Renal pelvis (tissue), 4 donors: ENCODE results near the gene FKBP1A. TPM values are rescaled to one million over a fixed set of nuclear protein-coding genes. Genes with fewer than 3 reads are reported as not detected.
A peak's percentile ranks its signal among the peaks of the same experiment; 100 is the strongest.

ENCODE experiments used
- DNase-seq: peaks from one replicate; pipeline ENCODE4 v3.0.0-alpha.2; 2013
- polyA plus RNA-seq, 3 donors: library from polyadenylated mRNA; unstranded; fragments of 120-200 nt; gene quantifications; one replicate each; pipeline ENCODE4 v1.2.1, GENCODE V29; 2013; ENCODE audit not compliant: insufficient read length in 3 of 3

Gene FKBP1A
- polyA plus RNA-seq, 3 donors, result 340 to 380 (median 358) TPM

DNA sequence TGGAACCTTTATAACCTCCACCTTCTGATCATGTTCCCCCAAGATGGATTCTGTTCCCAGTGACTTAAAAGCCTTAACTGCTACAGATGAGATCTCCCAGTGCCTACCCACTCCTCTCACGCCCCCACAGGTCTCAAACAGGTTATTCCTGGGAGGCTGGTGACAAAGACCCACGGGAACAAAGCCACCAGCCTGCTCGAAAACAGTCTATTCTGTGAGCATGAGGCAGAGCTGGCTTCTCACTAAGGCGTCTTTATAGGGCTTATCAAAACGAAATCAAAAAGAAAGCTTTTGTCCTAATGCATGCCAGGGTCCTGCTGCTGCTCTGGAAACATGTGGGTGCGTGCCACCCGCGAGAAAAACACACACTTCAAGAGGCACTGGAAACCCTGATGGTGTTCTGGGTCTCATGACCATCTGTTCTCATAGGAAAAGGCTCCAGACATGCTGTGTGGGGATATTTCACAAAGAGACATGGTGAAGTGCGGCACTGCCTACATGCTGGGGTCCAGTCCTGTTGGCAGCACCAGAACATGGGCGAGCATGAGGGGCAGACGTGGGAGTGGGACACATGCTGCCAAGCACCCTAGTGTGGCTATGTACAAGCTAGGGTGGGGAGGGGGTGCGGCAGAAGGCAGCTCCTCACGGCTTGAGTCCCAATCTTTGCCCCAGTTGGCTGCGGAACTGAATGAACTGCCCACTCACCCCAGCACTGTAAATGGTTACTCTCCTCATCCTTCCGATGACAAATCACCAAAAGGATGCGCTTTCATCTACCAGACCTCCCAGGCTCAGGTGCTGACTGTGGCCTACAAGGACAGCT, 2.1 kb downstream of the FKBP1A start:
- DNase-seq, result no peak

DNA sequence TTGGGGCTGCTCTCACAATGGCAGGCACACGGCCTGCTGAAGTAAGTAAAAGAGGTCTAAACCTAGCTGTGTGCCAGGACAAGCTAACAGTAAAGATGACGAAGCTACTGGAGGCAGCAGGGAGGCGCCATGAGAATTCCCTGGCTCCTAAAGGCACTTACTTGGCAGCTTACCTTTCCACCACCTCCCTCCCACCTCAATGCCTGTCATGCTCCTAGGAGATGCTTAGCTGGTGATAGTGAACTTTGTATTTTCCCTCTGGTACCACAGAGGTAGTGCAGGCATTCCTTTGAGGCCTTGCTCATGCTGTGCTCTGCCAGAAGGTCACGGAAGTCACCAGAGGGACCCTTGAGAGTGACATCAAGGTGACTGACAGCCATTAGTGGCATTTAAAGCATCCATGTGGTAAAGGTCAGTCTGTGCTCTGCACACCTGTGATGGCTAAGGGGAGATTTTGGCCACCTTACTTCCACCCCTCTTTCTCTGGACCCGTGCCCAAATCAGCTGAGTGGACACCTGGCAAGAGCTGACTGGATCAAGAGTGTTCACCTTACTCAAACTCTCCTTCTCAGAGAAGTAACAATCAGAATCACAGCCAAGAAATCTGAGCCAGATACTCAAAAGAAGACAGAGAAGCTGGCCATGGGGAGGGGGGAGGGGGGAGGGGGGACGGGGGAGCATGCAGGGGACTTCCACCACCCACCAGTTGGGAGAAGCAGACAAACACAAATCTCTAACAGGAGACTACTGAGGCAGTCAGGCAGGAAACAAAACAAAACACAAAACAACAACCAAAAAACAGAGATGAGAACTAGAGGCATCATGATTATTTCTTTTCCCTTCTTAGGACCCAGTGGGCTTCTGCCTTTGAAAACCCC, 2.9 kb downstream of the FKBP1A start:
- no peak for DNase-seq

DNA sequence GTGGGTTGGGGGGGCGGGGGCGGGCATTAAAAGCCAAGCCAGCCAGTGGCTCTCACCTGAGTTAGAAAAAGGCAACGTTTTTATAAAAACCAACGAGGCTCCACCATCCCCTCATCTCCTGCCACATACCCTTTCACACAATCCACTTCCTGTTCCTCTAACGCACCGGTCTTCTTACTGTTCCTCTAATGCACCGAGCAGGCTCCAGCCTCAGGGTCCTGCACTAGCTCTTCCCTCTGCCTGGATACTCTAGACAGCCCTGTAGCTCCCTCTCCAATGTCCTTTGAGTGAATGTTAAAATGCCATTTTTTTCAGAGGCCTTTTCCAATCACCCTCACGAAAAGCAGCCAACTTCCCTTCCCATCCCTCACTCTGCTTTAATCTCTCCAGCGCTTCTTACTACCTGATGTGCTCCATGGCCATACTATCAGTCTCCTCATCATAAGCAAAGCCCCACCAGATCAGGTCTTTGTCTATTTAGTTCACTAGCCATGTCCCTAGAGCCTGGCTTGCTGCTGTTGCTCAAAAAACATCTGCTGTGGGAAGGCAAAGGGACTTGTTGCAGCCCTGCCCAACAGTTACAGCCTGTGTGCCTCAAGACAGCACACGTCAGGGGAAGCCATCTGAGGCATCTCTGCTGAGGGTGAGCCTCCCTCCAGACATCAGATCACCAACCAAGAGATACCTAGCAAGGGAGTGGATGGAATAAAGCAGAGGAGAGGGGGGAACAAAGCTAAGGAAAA, 3.9 kb downstream of the FKBP1A start:
- DNase-seq, result no peak

DNA sequence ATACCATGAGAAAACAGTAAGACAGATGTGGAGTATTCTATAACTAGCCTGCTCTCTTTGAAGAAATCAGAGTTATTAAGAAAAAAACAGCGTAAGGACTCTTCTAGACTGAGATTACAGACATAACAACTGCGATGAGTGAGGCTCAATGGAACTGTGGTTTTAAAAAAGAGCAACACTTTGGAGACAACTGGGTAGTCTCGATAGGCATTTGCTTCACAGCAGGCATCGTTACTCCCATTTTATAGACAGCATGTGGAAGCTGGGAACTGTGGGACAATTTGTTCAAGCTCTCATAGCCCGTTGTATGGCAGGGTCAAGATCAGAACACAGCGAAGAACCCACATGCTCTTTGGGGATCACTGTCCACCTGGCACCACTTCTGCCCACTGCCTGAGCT, 4.6 kb downstream of the FKBP1A start:
- DNase-seq, result no peak

DNA sequence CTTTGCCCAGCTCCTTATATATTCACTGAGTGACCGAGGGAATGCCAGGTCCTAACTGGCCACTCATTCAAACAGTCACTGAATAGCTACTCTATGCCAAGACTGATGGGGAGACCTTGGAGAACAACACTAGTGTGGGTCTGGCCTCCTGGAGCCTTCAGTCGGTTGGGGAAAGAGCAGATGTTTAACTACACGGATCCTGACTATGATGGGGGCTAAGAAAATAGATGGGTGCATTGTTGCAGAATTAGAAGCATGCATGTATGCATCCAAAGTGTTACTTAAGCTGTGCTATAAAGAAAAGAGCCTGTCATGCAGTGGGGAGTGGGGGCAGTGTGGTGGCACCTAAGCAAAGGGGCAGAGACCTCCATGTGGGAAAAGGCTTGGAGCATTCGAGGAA, 6.5 kb downstream of the FKBP1A start:
- no peak for DNase-seq

DNA sequence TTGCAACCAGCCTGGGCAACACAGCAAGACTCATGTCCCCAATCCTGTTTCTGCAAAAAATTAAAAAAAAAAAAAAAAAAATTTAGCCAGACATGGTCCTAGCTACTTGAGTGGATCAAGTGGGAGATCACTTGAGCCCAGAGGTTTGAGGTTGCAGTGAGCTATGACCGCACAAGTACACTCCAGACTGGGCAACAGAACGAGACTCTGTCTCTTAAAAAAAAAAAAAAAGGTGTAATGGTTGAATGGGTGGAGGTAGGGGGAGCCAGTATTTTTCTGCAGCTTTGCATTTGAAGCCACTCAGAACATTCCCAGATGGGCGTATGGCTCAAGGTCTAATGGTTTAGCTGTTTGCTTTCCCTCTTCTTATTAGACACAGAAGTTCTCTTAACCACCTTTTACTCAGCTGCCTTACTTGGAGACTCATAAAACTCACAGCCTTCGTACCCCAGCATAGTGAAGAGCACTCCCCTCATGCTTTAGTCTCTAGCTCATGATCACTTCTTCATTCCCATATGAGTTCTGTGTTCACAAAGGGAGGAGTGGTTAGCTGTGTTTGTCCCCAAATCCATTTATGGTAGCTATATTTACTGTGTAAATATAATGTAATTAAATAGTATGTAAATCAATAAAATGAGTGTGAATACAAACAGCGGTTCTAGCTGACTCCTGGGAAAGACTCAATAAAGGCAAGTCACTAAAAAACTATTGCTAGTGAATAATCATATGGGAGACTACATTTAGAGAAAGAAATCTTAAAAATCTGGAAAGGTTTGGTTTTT, 9.0 kb downstream of the FKBP1A start:
- no peak for DNase-seq

DNA sequence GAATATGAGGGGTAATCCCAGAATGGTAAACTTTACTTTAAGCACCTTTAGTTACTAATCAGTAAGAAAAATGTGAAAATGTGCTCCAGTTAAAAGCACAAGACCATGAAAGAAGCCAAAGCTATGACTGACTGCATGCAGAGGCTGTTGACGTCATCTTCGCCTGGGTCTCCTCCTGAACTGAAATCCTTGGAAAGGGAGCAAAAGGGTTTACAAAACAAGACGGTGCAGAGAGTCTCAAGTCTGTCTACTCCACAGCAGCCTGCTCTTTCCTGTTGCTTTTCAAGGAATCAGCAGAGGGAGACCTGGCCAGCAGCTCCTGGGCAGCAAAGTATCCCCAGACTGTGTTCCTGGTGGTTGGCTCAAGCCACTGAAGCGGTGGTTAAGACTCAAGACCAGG, 10.2 kb downstream of the FKBP1A start:
- DNase-seq, result no peak

DNA sequence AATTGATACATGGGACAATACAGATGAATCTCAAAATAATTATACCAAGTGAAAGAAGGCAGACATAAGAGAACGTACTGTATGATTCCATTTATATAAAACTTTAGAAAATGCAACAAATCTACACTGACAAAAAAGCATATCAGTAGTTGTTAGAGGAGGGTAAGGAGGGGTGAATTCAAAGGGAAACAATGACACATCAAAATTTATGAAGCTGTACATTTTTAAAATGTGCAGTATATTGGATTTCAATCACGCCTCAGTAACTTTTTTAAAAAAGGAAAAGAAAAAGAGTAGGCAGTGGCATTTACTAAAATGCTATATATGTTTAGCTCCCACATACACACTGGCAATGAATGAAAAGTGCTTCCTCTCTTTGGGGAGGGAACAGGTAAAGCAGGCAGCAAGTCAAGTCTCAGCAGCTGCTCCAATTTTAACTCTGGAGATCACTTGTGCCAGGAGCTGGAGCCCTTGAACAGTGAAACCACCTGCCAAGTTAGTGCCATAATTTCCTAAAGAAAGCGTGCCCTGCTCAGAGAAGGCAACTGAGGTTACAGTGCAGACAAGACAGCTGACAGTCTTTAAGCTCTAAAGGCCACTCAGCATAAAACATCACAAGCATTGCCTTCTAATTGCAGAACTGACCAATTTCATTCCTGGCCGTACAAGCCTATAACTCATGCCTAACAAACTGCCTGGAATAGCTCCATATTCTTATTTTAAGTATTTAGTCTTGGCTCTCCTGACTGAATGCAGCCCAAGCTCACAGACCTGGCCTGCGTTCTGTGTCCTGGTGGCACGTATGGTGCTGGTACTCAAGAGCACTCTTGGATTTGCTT, 10.9 kb downstream of the FKBP1A start:
- no peak for DNase-seq

DNA sequence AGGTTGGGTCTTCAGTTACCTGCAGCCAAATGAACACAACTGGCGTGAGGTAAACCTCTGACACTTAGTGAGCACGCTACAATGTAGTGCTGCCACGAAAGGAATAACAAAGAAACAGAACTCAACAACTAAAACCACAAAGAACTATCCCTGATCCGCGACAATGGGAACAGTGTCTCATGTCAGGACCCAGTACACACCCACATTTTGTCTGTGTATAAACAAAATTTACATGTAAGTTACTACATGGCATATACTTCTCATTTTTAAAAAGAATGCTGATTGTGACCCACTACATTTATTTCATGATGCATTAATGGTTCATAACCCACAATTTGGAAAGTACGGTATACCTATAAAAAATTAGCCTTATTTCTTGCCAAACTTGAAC, 14.1 kb downstream of the FKBP1A start:
- no peak for DNase-seq

DNA sequence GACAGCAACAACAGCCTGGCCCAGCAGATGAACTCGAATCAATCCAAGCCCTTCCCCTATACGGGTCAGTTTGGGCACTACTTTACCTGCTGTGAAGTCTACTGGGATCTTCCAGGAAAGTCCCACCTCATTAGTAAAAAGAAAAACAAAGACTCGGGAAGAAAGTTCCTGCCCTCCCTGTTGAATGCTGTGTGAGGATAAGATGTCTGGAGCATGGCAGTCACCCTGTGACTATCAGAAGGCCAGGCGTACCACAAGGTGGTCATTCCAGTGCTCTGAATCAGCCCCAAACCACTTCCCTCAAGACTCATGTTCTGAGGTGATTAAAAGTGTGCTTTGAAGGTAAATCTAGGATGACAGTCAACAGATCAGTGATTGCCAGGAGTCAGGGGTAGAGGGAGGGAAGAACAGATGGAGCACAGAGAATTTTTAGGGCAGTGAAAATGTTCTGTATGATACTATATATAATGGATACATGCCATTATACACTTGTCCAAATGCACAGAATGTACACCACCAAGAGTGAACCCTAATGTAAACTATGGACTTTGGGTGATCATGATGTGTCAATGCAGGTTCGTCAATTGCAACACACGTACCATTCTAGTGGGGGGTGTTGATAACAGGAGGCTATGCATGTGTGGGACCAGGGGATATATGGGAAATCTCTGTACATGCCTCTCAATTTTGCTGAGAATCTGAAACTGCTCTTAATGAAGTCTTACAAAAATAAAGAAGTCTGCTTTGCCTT, 14.7 kb downstream of the FKBP1A start:
- DNase-seq, result no peak

DNA sequence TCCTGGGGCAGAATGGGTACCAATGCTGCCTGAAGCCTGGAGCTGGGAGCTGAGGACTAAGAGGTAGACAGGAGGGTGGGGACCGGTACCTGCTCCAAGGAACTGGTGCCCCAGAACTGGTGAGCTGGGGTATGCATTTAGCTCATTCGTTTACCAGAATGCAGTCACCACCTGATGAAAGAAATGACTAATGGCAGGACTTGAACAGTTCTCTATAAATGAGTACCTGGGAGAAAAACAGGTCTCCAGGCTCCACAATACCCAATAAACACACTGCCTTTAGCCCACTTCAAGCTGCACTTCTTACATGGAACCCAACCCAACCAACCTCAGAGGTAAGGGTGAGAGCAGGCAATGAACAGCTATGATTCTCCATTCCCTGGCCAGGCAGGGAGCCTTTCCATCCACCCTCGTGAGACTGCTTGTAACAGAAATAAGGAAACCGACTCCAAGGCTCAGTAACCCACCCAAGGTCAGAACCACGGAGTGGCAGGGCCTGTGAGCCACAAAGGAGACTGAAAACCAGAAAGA, 15.4 kb downstream of the FKBP1A start:
- no peak for DNase-seq

DNA sequence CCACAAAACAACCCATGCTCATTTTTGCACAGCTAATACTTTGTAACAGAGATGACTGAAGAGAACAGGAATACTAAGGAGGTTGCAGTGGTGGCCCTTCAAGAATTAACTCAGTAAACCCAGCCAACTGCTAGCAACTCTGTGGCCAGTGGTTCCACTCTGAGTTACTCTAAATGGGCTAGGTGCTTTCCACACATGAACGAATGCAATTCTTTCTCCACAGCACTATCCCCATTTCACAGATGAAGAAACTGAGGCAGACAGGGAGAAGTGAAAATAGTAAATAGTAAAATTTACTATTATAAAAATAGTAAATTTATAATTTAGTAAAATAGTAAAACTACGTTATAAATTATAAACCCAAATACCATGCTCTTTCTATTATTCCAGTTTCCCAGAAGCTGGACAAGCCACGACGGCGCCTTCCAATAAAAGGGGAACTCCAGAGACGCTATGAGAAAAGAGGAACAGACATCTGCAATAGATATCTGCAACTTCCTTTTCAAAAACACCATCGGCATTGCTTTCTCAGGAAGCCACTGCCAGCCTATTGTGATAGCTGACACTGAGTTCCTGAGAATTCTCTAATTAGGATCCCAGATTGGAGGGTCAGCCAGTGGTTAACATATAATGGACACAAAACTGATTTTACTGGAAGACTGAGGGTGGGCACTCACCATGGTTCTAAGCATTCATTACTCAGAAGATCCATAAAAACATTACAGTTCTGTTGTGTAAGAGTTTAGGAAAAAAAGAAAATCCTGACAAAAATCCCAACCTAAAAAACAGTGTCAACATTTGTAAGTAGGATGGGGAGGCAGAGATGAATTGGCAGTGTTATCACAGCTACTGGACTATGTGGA, 16.2 kb downstream of the FKBP1A start:
- no peak for DNase-seq

DNA sequence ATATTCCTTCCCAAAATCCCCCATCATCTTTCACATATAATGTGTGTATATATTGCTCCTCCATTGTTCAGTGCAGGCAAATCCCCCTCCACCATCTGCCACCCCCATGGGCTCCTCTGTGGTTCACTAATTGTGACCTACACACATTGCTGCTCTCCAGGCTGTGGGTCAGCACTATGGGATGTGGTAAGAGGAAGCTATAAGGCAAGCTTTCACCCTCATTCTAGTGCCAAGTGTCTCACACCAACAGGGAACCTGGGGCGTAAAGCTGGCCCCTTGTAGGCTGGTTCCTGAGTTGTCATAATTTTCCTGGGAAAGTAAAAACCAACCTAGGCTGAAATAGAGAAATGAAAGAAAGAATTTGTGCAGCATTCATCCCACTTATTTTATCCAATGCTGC, 16.8 kb downstream of the FKBP1A start:
- no peak for DNase-seq

DNA sequence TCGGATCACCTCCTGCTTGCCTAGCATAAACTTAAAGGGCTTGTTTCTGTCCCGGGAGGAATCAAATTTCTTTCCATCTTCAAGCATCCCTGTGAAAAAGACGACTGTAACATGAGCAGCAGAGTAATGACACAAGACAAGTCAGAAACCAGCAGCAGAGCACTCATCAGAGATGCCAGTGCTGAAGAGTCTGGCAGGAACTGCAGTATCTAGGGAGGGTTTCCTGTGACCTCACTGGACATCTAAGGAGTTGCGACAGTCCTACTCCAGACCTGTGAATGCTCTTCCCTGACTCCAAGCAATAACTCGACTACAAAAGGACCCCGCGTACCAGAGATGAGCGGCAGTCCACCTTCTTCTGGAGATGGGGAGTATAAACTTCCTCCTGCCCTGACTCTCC, 17.3 kb downstream of the FKBP1A start:
- peak; percentile 61 for DNase-seq

DNA sequence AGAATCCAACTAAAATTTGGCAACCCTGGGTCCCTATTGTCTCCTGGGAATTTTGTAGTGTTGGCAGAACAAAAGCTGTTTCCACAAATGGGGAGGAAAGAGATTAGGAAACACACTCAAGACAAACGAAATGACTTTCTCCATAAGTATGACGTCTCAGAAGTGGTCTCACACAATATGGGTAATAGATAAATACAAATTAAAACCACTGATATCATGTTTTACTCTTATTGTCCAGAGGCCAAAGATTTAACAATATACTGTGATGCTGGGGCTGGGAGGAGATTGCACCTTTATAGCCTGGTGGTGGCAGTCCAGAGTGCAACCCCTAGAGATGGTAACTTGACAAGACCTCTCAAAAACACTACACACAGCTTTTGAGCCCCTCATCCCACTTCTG, 18.6 kb downstream of the FKBP1A start:
- no peak for DNase-seq

DNA sequence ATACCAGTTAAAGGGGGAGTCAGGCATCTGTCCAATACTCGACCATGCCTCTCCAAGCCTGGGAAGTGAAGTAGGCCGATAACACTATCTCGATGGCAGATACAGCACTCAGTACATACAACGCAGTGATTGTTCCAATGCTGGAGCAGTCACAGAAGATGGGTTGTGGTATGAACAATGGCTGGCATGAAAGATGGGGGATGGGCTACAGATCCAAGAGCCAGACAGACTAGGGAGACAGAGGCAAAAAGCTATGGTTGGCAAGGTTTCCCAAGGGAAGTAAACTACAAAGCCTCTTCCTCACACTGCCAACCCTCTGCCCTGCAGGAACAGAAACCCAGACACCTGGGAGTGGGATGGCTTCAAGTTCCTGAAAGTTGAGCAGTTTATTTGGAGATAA, 19.2 kb downstream of the FKBP1A start:
- no peak for DNase-seq

DNA sequence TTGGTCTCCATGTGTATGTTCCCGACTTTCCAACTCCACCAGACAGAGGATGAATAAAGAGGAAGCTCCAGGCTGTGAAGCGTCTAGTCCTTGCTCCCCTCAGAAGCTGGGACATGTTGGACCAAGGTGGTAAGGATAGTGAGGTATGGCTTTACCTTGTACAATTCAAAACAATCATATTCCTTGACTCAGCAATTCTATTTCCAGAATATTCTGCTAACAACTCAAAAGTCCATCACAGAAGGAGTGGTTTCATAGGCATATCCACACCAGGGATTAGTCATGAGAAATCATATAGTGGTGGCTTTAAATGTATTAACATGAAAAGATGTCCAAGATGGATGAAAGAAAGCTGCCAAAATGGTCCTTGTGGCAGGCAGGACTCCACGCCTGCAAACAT, 19.8 kb downstream of the FKBP1A start:
- DNase-seq, result no peak

DNA sequence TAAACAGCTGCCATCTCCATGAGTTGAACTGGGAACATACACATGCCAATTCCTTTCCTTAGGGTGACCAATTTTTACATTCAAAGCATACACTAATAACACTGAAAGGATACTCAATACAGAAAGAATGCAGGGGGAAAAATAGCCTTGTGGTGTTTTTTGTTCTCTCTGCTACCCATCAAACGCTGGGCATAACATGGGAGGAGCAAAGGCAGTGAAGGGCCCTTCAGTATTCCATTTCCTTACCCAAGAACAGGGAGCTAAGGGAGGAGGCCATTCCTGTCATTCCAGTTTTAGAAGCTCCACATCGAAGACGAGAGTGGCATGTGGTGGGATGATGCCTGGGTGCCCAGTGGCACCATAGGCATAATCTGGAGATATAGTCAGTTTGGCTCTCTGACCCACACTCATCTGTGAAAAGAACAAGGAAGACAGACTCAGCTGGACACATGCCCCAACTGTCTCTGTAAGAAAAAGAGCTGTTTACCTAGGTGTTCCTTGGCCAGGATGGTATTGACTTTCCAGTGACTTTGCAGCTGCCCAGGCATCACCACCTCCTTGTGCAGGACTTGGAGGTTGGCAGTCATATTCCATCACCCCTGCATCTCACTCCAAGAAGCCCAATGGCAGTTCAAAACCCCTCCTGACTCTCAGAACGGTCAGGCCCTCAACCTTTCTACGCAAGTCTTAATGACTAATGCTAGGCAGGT, 20.9 kb downstream of the FKBP1A start:
- no peak for DNase-seq
